Transverse colon (tissue), 1 donor: ENCODE data around the gene BLM.

ENCODE experiments used
- EP300 ChIP-seq: sonication (generic); formaldehyde crosslinking; IDR thresholded peaks from one replicate; pipeline ENCODE4 v1.6.1; 2017; ENCODE audit warnings: antibody characterized with exemption, low read depth
- POLR2A ChIP-seq: fragments of 450-650 bp; IDR thresholded peaks from one replicate; pipeline ENCODE4 v1.6.1; 2016; ENCODE audit warnings: antibody characterized with exemption, mild to moderate bottlenecking, moderate library complexity

- TF ChIP-seq POLR2A (no peak), EP300 (no peak)
Measured at GRCh38 chr15:90709278-90709677, 7.9 kb upstream of the BLM start.
